Transverse colon (tissue), 4 donors: Measurements from ENCODE around the gene WWC1. TPM values are rescaled to one million over a fixed set of nuclear protein-coding genes. Genes with fewer than 3 reads are reported as not detected.
A peak's percentile ranks its signal among the peaks of the same experiment; 100 is the strongest.

Experiments
- DNase-seq: peaks from one replicate; pipeline ENCODE4 v3.0.0-alpha.2; 2019
- H3K27ac ChIP-seq, 4 donors: fragments of 200-600 bp; sonication (generic); 2 replicates each; pipeline ENCODE4 v1.5.1; 2016 to 2018; ENCODE audit warnings: inconsistent platforms in 4 of 4
- H3K27me3 ChIP-seq: fragments of 200-600 bp; sonication (generic); 2 replicates; pipeline ENCODE4 v1.5.1; 2017; ENCODE audit warnings: inconsistent platforms
- H3K36me3 ChIP-seq, 4 donors: fragments of 200-600 bp; sonication (generic); 2 replicates each; pipeline ENCODE4 v1.5.1; 2017 to 2019; ENCODE audit warnings: inconsistent platforms in 4 of 4
- H3K4me1 ChIP-seq, 4 donors: fragments of 200-600 bp; sonication (generic); 2 replicates each; pipeline ENCODE4 v1.5.1; 2017 to 2020; ENCODE audit warnings: inconsistent platforms in 4 of 4
- H3K4me3 ChIP-seq, 4 donors: fragments of 200-600 bp; sonication (generic); 1 replicate in 1 of 4; 2 replicates in 3 of 4; pipeline versions ENCODE4 v1.5.1 to v1.6.1; 2017 to 2019; ENCODE audit warnings: inconsistent platforms in 4 of 4
- H3K9me3 ChIP-seq, 2 donors: fragments of 200-600 bp; sonication (generic); 2 replicates each; pipeline ENCODE4 v1.5.1; 2017 to 2019; ENCODE audit warnings: inconsistent platforms in 2 of 2
- EP300 ChIP-seq: sonication (generic); formaldehyde crosslinking; IDR thresholded peaks from one replicate; pipeline ENCODE4 v1.6.1; 2017; ENCODE audit warnings: antibody characterized with exemption, low read depth
- POLR2A ChIP-seq: fragments of 450-650 bp; IDR thresholded peaks from one replicate; pipeline ENCODE4 v1.6.1; 2016; ENCODE audit warnings: antibody characterized with exemption, mild to moderate bottlenecking, moderate library complexity
- POLR2AphosphoS5 ChIP-seq, 3 donors: sonication (generic); formaldehyde crosslinking; IDR thresholded peaks; one replicate each; pipeline ENCODE4 v1.6.1; 2016; ENCODE audit warnings: antibody characterized with exemption in 3 of 3
- WGBS, 2 donors: methylation state at CpG; one replicate each; pipeline ENCODE4 v1.1.5; 2018; ENCODE audit warnings: low coverage in 1 of 2; 5-methylcytosine and 5-hydroxymethylcytosine counted together
- in situ Hi-C, 4 donors: fragments of 200-750 bp; cut with MboI; loops; one replicate each; pipeline versions ENCODE4 v1.15.0 to v1.15.1; 2017; ENCODE audit warnings: low sequenced_read_pairs in 3 of 4, low pct_ligation_motif_present in 1 of 4, low pct_unique_long_range_greater_than_20kb in 1 of 4
- intact Hi-C: fragments of 100-400 bp; cut with DNase I; formaldehyde crosslinking; loops from one replicate; pipeline ENCODE4 v1.15.1; 2023; ENCODE audit warnings: low total_unique reads
- total RNA-seq, 4 donors: library from RNA; depleted of rRNA; stranded (reverse); fragments of >200 nt; gene quantifications; one replicate each; pipeline ENCODE4 v1.1.0, GENCODE V29; 2016
- TF ChIP-seq, protein P1 (sequence below), 5 experiments: fragments of 200-600 bp in 3 of 5; fragments of 450-650 bp in 2 of 5; sonication (generic) in 3 of 5; IDR thresholded peaks; 1 replicate in 2 of 5; 2 replicates in 3 of 5; pipeline ENCODE4 v1.5.1; 2016 to 2017; ENCODE audit warnings: antibody characterized with exemption in 5 of 5, inconsistent platforms in 3 of 5, mild to moderate bottlenecking in 2 of 5, moderate library complexity in 1 of 5

The WWC1 gene
- total RNA-seq, 4 donors from 2014 or later: 10.1 to 34.8 (median 16.8) TPM

DNA sequence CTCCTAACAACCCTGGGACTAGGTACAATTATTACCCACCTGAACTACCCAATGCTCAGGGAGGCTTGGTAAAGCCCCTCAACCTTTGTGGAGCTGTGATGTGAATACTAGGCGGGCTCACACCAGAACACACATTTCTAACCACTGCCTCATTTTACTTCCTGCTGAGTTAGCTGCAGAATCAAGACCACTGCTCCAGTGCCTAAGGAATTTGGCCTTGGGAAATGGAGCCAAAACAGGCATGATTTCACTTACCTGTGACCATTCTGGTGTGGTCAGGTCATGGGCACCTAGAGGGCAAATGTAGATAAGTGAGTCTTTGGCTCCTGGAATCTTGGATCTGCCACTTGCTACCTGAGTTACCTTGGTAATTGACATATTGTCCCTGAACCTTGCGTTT, 5.2 kb downstream of the WWC1 start:
- Histone ChIP-seq H3K27me3 (peaks cover 24% of the 10 kb centered on the region), H3K4me3 (no peak overlapping the region), H3K9me3 (no peaks in the 10 kb centered on the region), H3K36me3 (no peaks in the 10 kb centered on the region), H3K27ac (no peak overlapping the region), H3K4me1 (peaks cover 0 to 13% (median 10%) of the 10 kb centered on the region in 4 donors)
- DNase-seq: no peak
- intact Hi-C loops: no loop called here
- WGBS, 2 donors: 94% methylated on average over 2 of the region's 2 CpGs; no CpG with 5 or more reads in 1 of the 2 donors
- in situ Hi-C loops: loop anchor here in 1 of 4 donors (25.0 kb wide), 1 partner anchor 366 kb away; no protein-coding TSS in a partner anchor
- TF ChIP-seq POLR2AphosphoS5 (IDR thresholded peaks at IDR 0.05): no peak
- TF ChIP-seq, protein P1, sequence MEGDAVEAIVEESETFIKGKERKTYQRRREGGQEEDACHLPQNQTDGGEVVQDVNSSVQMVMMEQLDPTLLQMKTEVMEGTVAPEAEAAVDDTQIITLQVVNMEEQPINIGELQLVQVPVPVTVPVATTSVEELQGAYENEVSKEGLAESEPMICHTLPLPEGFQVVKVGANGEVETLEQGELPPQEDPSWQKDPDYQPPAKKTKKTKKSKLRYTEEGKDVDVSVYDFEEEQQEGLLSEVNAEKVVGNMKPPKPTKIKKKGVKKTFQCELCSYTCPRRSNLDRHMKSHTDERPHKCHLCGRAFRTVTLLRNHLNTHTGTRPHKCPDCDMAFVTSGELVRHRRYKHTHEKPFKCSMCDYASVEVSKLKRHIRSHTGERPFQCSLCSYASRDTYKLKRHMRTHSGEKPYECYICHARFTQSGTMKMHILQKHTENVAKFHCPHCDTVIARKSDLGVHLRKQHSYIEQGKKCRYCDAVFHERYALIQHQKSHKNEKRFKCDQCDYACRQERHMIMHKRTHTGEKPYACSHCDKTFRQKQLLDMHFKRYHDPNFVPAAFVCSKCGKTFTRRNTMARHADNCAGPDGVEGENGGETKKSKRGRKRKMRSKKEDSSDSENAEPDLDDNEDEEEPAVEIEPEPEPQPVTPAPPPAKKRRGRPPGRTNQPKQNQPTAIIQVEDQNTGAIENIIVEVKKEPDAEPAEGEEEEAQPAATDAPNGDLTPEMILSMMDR (IDR thresholded peaks at IDR 0.05): no peak
- no peak for TF ChIP-seq EP300
- TF ChIP-seq POLR2A: no peak

DNA sequence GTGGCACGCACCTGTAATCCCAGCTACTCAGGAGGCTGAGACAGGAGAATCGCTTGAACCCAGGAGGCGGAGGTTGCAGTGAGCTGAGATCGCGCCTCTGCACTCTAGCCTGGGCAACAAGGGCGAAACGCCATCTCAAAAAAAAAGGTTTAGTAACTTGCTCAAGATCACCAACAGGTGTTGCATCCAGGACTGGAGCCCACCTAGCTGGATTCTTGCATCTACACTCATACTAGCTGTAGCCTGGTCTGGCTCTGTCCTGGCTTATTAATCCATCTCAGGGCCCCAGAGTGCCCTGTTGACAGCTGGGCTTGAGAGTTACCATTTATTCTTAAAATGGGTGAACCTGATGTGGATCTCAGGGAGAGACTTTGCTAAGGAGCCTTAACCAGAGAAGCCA, 7.5 kb downstream of the WWC1 start:
- TF ChIP-seq POLR2A: no peak
- no peak for TF ChIP-seq EP300
- TF ChIP-seq POLR2AphosphoS5 (IDR thresholded peaks at IDR 0.05): no peak
- TF ChIP-seq, protein P1 (IDR thresholded peaks at IDR 0.05): no peak
- Histone ChIP-seq H3K36me3 (no peaks in the 10 kb centered on the region), H3K27ac (no peak overlapping the region), H3K4me3 (no peak overlapping the region), H3K27me3 (peaks cover 2% of the 10 kb centered on the region), H3K9me3 (no peaks in the 10 kb centered on the region), H3K4me1 (peaks cover 0 to 12% (median 3%) of the 10 kb centered on the region in 4 donors)
- DNase-seq: no peak
- in situ Hi-C loops (loop anchor here in 1 of 4 donors (25.0 kb wide), 1 partner anchor 363 kb away; no protein-coding TSS in a partner anchor), intact Hi-C loops (no loop called here)
- WGBS, 2 donors: 98% methylated on average over 7 of the region's 7 CpGs; no CpG with 5 or more reads in 1 of the 2 donors

DNA sequence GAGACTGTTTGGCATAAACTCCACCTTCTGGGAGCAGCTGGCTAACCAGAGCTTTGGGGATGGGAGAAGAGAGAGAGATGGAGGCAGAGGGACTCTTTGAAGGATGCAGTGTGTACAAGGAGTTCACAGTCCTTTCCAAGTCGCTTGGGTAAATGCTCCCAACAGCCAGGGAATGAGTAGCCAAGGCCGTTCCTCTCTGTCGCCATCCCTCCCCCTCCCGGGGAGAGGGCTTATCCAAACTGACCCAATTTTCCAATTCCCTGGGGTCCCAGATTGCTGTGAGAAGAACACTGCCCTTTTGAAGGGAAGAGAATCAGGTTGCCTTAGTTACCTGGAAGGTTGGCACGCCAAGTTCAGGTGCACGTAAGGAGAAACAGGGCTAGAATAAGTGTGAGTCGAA, 7.9 kb downstream of the WWC1 start:
- peaks cover 0 to 12% (median 3%) of the 10 kb centered on the region in 4 donors for H3K4me1 ChIP-seq
- intact Hi-C loops (no loop called here), in situ Hi-C loops (loop anchor here in 1 of 4 donors (25.0 kb wide), 1 partner anchor 363 kb away; no protein-coding TSS in a partner anchor)
- no peaks in the 10 kb centered on the region for H3K9me3 ChIP-seq
- H3K36me3 ChIP-seq: no peaks in the 10 kb centered on the region
- 85 to 90% methylated on average over 2 to 7 of the region's 7 CpGs for WGBS, 2 donors
- DNase-seq: no peak
- TF ChIP-seq EP300 (no peak), POLR2A (no peak), POLR2AphosphoS5 (IDR thresholded peaks at IDR 0.05) (no peak)
- TF ChIP-seq, protein P1 (IDR thresholded peaks at IDR 0.05): no peak
- H3K27me3 ChIP-seq: no peaks in the 10 kb centered on the region
- no peak overlapping the region for H3K27ac ChIP-seq
- H3K4me3 ChIP-seq: no peak overlapping the region

DNA sequence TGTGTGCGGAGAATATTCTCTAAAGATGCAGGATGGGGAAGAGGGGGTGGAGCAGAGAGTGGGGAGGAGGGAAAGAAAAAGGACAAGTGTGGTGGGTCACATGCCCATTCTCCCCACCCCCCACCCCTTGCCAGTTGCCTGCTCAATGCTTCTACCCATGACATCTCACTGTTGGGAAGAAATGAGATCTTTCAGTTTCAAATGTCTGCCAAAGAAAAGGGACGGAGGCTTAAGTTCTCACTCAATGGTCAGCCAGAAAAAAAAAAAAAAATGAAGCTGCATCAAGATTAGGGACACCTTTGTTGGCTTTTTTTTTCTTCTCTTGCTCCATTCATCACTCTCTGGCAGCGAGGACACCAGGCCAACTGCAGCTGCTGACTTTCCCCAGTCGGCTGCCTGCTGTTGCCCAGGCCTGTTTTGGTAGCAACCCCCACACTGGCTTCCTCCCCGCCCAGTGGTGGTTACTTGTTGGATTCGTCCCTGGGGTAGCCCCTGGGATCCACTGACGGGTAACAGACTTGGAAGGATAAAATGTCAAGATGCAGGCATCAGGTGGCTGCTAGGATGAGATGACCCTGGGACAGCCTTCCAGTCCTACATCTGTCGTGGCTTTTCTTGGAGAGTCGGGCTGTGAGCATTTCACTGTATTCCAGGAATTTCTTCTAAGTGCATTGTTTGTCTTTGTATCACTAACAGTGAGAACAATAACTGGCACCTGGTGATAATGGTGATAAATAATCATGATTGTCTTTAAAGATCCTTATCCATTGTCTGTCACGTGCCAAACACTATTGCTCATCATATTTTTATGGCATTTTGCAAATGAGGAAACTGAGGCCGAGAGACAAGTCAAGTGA, 9.1 kb downstream of the WWC1 start:
- Histone ChIP-seq H3K36me3 (no peaks in the 10 kb centered on the region), H3K27ac (peak overlapping the region in 1 of 4 donors; percentile 42), H3K4me3 (no peak overlapping the region), H3K4me1 (peaks cover 0 to 18% (median 3%) of the 10 kb centered on the region in 4 donors), H3K27me3 (no peaks in the 10 kb centered on the region), H3K9me3 (no peaks in the 10 kb centered on the region)
- WGBS, 2 donors: 74 to 80% methylated on average over 8 to 11 of the region's 11 CpGs
- DNase-seq: no peak
- intact Hi-C loops: no loop called here
- no peak for TF ChIP-seq POLR2A
- TF ChIP-seq, protein P1 (IDR thresholded peaks at IDR 0.05): no peak
- no peak for TF ChIP-seq POLR2AphosphoS5 (IDR thresholded peaks at IDR 0.05)
- no peak for TF ChIP-seq EP300
- in situ Hi-C loops: no loop called here
